GM12892 (cell line): Measurements from ENCODE around the gene PHEX.

Source experiments
- POLR2A ChIP-seq: IDR thresholded peaks from 2 replicates; pipeline ENCODE4 v1.6.1; 2011; ENCODE audit warnings: low read depth, low read length, control low read depth
- POLR2AphosphoS5 ChIP-seq: IDR thresholded peaks from 2 replicates; pipeline ENCODE4 v1.6.1; 2011; ENCODE audit warnings: low read depth, low read length, control low read depth
- TAF1 ChIP-seq: IDR thresholded peaks from 2 replicates; pipeline ENCODE4 v1.6.1; 2011; ENCODE audit warnings: low read depth, mild to moderate bottlenecking, control low read depth, low read length, borderline replicate concordance

DNA sequence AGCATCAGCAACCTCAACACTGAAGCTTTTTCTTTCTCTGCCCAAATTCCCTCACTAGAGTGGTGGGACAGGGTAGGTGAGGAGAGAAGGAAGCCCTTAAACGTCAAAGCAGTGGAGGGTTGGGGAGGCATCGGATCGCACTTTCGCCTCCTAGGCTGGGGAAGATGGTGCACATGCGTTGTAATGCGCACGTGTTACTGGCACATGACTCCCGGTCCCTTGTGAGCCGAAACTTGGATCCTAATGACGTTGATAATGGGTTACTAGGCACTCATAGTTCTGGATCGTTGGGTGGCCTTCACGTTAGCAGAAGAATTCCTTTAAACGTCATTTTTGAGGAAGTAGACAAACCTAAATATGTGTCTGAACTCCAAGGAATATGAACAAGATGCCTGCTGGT, 240.5 kb downstream of the PHEX start, which contains the start of gene CBLL2:
- TF ChIP-seq POLR2A (no peak), TAF1 (no peak), POLR2AphosphoS5 (no peak)
